SU-DHL-6 (cell line): ENCODE measurements around the gene FOLR1.
"Not testable (repeated sequence)": the region's sequence is repeated elsewhere in the genome, so short reads cannot be mapped to it uniquely, and the experiment has no call there.

Experiments used
- H2AFZ ChIP-seq: fragments of 200-600 bp; sonication (generic); 2 replicates; pipeline ENCODE4 v1.6.1; 2014; ENCODE audit warnings: low read depth, mild to moderate bottlenecking, moderate library complexity, mixed read lengths, antibody characterized with exemption, low read length; ENCODE audit not compliant: severe bottlenecking
- H3F3A ChIP-seq: fragments of 200-600 bp; shearing (Covaris generic); 2 replicates; pipeline ENCODE4 v1.6.0; 2016; ENCODE audit warnings: antibody characterized with exemption, mild to moderate bottlenecking; ENCODE audit not compliant: insufficient read depth
- H3K27ac ChIP-seq: fragments of 200-600 bp; sonication (generic); 2 replicates; pipeline ENCODE4 v1.5.1; 2016; ENCODE audit warnings: low read depth, mild to moderate bottlenecking, low read length, moderate library complexity, mixed read lengths
- H3K27me3 ChIP-seq: fragments of 200-600 bp; sonication (generic), shearing (Covaris generic); 2 replicates; pipeline ENCODE4 v1.6.0; 2014; ENCODE audit warnings: mild to moderate bottlenecking, low read length
- H3K36me3 ChIP-seq: fragments of 200-600 bp; sonication (generic); 2 replicates; pipeline ENCODE4 v1.6.1; 2014; ENCODE audit warnings: mild to moderate bottlenecking, low read length, mixed read lengths
- H3K4me2 ChIP-seq: fragments of 300-600, 200-600 bp; shearing (Covaris generic), sonication (generic); 2 replicates; pipeline ENCODE4 v1.6.0; 2014; ENCODE audit warnings: low read length, low read depth, mild to moderate bottlenecking; ENCODE audit not compliant: poor library complexity, severe bottlenecking
- H3K4me3 ChIP-seq: fragments of 200-600 bp; sonication (generic); 2 replicates; pipeline ENCODE4 v1.5.1; 2014; ENCODE audit warnings: antibody characterized with exemption, low read length, mild to moderate bottlenecking, mixed read lengths; ENCODE audit not compliant: insufficient read depth, poor library complexity, severe bottlenecking
- H3K79me2 ChIP-seq: fragments of 200-600 bp; sonication (generic); 2 replicates; pipeline ENCODE4 v1.6.1; 2014; ENCODE audit warnings: mild to moderate bottlenecking, low read length, moderate library complexity; ENCODE audit not compliant: insufficient read depth
- H3K9ac ChIP-seq: fragments of 200-600 bp; sonication (generic); 2 replicates; pipeline ENCODE4 v1.7.0; 2014; ENCODE audit warnings: mild to moderate bottlenecking, low read length
- H3K9me2 ChIP-seq: fragments of 200-600 bp; sonication (generic); replicated peaks from 2 replicates; pipeline ENCODE4 v1.6.1; 2014; ENCODE audit warnings: low read length; ENCODE audit not compliant: insufficient read depth
- H3K9me3 ChIP-seq: fragments of 200-600 bp; sonication (generic); 2 replicates; pipeline ENCODE4 v1.6.1; 2014; ENCODE audit warnings: low read length, mixed read lengths; ENCODE audit not compliant: insufficient read depth
- H4K20me1 ChIP-seq: fragments of 200-600 bp; sonication (generic); 2 replicates; pipeline ENCODE4 v1.6.1; 2014; ENCODE audit warnings: low read depth, mild to moderate bottlenecking, antibody characterized with exemption, low read length, moderate library complexity, mixed read lengths
- CTCF ChIP-seq: fragments of 200-600 bp; sonication (generic); IDR thresholded peaks from one replicate; pipeline ENCODE4 v1.5.1; 2017; ENCODE audit warnings: antibody characterized with exemption, mild to moderate bottlenecking, low read length, moderate library complexity; ENCODE audit not compliant: insufficient read depth, poor library complexity, severe bottlenecking
- EZH2phosphoT487 ChIP-seq: fragments of 200-600 bp; sonication (generic), shearing (Covaris generic); conservative IDR thresholded peaks from 2 replicates; pipeline ENCODE4 v1.6.1; 2018; ENCODE audit warnings: mild to moderate bottlenecking, antibody characterized with exemption, low read length, moderate library complexity, mixed read lengths

Gene FOLR1

GRCh38 chr11:72179049-72179803 lies 12.7 kb upstream of the FOLR1 start:
- no peak overlapping the region for H3K4me3 ChIP-seq
- H3K79me2 ChIP-seq: no peaks in the 10 kb centered on the region
- H3K36me3 ChIP-seq: no peaks in the 10 kb centered on the region
- no peak overlapping the region for H2AFZ ChIP-seq
- no peaks in the 10 kb centered on the region for H3K9me3 ChIP-seq
- H3F3A ChIP-seq: no peaks in the 10 kb centered on the region
- no peaks in the 10 kb centered on the region for H4K20me1 ChIP-seq
- H3K9ac ChIP-seq: no peak overlapping the region
- H3K9me2 ChIP-seq: no peaks in the 10 kb centered on the region
- no peak overlapping the region for H3K27ac ChIP-seq
- TF ChIP-seq EZH2phosphoT487 (no peak), CTCF (no peak)
- no peak overlapping the region for H3K4me2 ChIP-seq
- H3K27me3 ChIP-seq: no peaks in the 10 kb centered on the region

GRCh38 chr11:72179804-72180396 lies 12.0 kb upstream of the FOLR1 start:
- H3K9ac ChIP-seq: no peak overlapping the region
- no peaks in the 10 kb centered on the region for H3K9me2 ChIP-seq
- no peak overlapping the region for H2AFZ ChIP-seq
- H3K36me3 ChIP-seq: no peaks in the 10 kb centered on the region
- no peak for TF ChIP-seq CTCF
- no peak for TF ChIP-seq EZH2phosphoT487
- H3K9me3 ChIP-seq: no peaks in the 10 kb centered on the region
- no peak overlapping the region for H3K4me2 ChIP-seq
- no peaks in the 10 kb centered on the region for H4K20me1 ChIP-seq
- no peak overlapping the region for H3K27ac ChIP-seq
- no peaks in the 10 kb centered on the region for H3K27me3 ChIP-seq
- H3K79me2 ChIP-seq: no peaks in the 10 kb centered on the region
- H3F3A ChIP-seq: no peaks in the 10 kb centered on the region
- no peak overlapping the region for H3K4me3 ChIP-seq

- H3K79me2 ChIP-seq, H3K9me2 ChIP-seq, H3K9ac ChIP-seq, H3K4me2 ChIP-seq, H3K27me3 ChIP-seq, H2AFZ ChIP-seq, H3F3A ChIP-seq, H3K27ac ChIP-seq, H4K20me1 ChIP-seq, H3K36me3 ChIP-seq, H3K9me3 ChIP-seq, H3K4me3 ChIP-seq: not testable (repeated sequence)
Measured at GRCh38 chr11:72180892-72181552, 10.9 kb upstream of the FOLR1 start.

- H3K27me3 ChIP-seq, H3F3A ChIP-seq, H3K4me3 ChIP-seq, H3K36me3 ChIP-seq, H4K20me1 ChIP-seq, H3K79me2 ChIP-seq, H3K9me3 ChIP-seq, H3K4me2 ChIP-seq, H3K27ac ChIP-seq, H3K9me2 ChIP-seq, H2AFZ ChIP-seq, H3K9ac ChIP-seq: not testable (repeated sequence)
Measured at GRCh38 chr11:72181553-72181958, 10.4 kb upstream of the FOLR1 start.
